Activated CD4-positive, alpha-beta T cell treated with anti-CD3 and anti-CD28 coated beads for 24 hours (primary cell): ENCODE measurements around the gene CLTCL1.

Experiments
- DNase-seq, 2 donors: peaks; one replicate each; pipeline ENCODE4 v3.0.0-alpha.2; 2020; ENCODE audit warnings: low read depth in 2 of 2

CLTCL1 gene

DNA sequence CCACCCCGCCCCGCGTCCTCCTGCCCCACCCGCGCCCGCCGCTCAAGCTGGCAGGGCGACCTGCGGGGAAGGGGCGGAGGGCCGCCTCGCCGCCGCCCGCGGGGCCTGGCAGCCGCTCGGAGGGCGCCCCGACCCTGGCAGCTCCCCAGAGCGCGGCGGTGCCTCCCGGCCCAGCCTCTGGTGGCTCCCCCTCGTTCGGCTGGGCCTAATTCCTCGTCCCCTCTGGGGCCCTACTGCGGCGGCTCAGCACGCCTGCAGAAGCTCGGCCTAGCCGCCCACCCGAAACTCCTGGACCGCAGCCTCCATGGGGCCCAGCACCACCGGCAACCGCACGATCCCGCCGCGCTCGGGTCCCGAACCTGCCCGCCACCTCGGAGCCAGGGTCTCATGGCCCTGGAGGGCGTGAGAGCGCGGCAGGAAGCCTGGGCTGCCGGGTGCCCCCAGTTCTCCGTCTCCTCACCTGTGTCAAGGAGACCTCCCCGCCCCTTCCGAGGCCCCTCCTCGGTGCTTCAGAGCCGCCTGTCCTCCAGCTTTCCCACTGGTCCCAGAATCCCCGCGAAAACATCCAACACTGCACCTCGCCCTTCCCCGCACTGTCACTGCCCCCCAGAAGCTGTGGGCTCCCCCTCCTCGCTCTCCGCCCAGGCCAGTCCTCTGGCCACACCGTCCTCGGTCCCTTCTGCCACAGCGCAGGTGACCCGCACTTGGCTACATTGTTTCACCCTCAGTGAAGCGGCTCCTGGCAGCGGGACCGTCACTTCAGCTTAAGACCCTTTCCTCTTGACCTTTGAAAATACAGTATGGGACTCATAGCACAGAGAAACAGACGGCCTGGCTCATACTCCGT lies 140.8 kb downstream of the CLTCL1 start:
- DNase-seq: no peak

- DNase-seq: no peak
These were observed 141.5 kb downstream of the CLTCL1 start, which contains the start of gene GSC2 for GRCh38 chr22:19149991-19150390. TSS of gene GSC2 (minus strand) at chr22:19150292. CDS start at chr22:19150283, 9 bp downstream.

- no peak for DNase-seq
These were observed 142.3 kb downstream of the CLTCL1 start for GRCh38 chr22:19149047-19149883.

- DNase-seq: no peak
These were observed 143.0 kb downstream of the CLTCL1 start for GRCh38 chr22:19148417-19149046.

DNA sequence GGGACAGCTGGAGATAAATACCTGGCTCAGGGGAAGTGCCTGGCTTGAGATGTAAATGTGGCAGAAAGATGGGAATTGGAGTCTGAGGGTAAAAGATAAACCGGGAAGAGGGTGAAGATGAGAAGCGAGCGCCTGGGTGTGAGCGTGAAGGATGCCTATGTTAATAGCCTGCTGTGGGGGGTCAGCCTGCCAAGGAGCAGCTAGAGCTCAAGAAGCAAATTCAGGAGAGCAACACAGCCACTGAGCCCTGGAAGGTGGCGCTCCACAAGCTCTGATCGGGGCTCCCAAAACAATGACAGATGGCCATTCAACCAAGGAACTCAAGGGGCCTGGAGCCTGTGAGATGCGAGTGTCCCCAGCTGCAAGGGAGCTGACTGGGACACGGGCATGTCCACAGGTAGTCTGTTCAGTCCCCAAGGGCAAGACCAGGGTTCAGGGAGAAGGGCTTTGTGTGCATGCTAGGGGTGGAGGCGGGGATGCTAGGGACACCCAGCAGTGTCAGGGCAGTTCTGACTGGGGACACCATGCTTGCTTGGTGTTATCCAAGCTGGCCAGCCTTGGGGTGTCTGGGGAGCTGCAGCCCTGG lies 144.2 kb downstream of the CLTCL1 start:
- DNase-seq: no peak

GRCh38 chr22:19146215-19146968 lies 145.1 kb downstream of the CLTCL1 start:
- DNase-seq: no peak

DNA sequence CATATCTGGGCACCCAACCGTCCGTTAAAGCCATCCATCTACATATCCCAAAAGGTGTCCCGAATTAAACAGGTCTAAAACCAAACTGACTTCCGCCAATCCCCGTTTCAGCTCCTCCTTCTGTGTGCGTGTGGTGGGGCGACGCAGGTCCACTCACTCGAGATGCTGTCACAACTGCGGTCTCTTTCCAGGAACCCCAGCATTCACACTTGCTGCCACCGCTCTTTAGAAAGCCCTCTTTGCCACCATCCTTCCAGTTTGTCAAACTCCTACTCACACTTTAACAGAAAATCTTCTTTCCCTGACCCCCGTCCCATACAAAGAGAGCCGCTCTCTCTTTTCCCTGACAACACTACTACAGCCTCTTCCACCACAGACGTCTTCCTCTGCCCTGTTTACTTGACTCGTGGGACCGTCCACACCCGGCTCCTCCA lies 147.5 kb downstream of the CLTCL1 start:
- DNase-seq: no peak

DNA sequence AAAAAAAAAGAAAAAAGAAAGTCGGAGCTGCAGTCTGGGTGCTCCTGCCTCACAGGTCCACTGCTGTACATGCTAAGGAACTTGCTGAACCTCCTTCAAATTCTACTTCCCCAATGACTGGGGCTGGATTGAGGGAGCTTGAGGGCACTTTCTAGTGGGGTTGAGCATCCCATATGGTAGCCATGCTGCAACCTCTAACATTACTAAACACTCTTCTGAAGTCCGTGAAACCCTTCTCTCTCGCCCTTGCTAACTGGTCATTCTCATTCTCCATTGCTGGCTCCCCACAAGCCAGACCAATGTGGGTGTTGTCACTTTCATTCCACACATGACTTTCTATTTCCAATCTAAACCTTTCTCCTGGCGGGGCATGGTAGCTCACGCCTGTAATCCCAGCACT lies 148.3 kb downstream of the CLTCL1 start:
- DNase-seq: no peak

DNA sequence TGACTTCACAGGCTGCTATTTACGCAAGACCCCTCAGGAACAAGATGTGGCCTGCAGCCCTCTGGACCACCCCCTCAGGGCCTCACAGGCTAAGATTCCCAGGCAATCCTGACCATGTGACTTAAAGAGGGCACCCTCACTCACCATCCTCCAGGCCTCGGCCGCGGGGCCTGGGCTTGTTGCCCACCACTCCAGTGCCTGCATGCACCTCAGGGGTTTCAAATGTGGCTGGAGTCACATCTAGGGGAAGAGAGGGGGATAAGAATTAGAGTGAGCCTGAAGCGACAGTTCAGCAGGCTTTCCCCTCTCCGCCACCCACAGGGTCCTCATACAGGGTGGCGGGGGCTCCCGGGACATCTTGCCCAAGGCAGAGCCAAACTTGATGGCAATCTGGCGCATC lies 149.1 kb downstream of the CLTCL1 start:
- no peak for DNase-seq

DNA sequence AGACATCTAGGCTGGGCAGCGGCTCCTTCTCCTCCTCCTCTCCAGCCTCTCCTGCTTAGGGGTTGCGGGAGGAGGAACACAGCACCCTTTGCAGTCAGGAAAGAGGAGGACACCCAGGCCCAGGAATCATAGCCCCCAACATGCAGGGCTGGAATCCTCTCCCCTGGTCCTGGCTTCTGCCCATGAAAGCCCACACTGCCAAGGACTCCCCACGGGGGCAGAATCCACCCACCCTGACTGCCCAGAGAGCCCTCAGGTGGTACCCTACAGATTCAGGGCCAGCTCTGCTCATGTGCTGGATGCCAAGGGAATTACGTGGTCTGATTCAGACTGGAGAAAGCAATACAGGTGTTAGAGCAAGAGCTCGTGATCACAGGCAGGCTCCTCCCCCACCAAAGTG lies 151.5 kb downstream of the CLTCL1 start:
- DNase-seq: no peak

GRCh38 chr22:19139001-19139356 lies 152.5 kb downstream of the CLTCL1 start:
- no peak for DNase-seq

GRCh38 chr22:19138217-19139000 lies 153.1 kb downstream of the CLTCL1 start:
- DNase-seq: no peak

DNA sequence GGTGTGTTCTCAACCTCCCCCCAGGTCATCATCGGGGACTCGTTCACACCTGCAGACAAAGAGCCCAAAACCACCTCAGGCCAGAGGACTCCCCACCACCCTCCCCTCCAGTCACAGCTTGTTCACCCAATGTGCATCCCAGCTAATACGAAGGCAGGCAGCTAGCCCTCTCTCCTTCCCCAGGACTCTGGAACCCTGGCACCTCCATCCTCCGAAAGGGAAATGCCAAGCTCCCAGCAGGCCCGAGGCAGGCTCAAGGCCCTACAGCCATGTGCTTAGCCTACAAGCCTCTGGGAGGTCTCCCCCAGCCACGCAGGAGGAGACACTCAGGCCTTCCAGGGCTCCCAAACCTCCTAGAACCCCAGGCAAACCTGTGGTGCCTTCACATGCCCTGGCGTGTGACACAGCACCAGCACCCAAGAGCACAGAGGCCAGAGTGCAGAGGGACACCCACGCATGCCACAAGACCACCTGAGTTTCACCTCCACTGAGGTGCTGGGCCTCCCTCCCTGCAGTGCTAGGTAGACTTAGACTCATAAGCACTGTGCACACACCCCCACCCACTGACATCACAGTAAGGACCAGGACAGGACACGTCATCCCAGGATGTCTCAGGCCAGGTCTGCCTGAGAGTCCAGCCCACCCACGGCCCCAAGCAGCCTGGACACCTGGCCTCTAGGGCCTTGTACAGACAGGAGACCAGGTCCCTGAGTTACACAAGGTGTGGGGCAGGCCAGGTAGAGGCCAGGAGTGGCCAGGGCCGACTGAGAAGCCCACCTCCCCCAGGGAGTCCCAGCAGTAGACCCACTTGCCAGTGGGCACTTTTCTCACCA lies 153.9 kb downstream of the CLTCL1 start:
- no peak for DNase-seq

DNA sequence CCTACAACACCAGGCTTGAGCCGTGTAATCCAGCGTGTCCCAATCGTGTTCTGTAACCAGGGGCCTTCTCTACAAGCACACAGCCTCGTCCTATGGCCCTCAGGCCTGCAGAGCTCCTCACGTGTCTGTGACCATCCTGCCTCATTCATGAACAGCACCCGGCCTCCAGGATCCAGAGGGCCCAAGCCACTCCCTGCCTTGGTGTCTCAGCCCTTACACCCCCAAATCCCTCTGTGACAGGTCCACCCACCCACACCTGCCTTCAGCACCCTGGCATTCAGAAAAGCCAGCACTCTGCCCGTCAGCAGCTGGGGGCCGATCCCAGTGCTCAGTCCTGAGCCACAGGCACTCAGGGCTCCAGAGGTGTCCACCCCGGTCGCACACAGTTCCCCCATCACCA lies 154.6 kb downstream of the CLTCL1 start:
- DNase-seq: no peak

DNA sequence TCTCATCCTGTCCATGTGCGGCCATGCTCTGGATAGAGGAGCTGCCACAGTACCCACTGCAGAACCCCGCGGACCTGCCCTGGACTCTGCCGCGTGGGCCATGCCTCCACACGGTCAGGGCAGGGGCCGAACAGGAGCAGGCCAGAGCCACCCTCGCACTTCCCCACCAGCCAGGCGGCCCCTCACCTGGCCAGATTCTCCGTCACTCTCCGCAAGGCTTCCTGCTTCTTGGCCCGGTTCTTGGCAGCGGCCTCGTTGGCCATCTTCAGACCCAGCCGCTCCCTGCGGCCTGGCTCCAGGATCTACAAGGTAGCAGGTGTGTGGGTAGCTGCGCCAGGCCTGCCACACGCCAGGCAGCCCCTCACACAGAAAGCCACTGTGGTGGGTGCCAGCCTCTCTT lies 156.6 kb downstream of the CLTCL1 start:
- no peak for DNase-seq

GRCh38 chr22:19134176-19134831 lies 157.2 kb downstream of the CLTCL1 start:
- no peak for DNase-seq

DNA sequence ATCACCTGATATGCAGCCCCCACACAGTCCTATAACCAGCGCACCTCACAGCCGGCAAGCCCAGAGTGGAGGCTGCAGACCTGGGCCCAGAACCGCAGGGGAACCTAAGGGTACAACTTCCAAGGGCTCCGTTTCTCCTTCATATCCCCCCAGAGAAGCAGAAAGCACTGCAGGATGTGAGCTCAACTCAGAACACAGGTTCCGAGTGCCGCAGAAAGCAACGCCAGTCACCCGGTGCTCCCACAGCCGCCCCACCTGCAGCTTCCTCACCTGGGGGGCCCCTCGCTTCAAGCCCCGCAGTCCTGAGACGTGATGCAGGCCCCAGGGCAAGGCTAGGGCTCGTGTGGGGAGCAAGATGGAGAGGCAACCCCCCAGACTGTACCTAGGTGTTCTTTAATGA lies 158.0 kb downstream of the CLTCL1 start:
- no peak for DNase-seq

DNA sequence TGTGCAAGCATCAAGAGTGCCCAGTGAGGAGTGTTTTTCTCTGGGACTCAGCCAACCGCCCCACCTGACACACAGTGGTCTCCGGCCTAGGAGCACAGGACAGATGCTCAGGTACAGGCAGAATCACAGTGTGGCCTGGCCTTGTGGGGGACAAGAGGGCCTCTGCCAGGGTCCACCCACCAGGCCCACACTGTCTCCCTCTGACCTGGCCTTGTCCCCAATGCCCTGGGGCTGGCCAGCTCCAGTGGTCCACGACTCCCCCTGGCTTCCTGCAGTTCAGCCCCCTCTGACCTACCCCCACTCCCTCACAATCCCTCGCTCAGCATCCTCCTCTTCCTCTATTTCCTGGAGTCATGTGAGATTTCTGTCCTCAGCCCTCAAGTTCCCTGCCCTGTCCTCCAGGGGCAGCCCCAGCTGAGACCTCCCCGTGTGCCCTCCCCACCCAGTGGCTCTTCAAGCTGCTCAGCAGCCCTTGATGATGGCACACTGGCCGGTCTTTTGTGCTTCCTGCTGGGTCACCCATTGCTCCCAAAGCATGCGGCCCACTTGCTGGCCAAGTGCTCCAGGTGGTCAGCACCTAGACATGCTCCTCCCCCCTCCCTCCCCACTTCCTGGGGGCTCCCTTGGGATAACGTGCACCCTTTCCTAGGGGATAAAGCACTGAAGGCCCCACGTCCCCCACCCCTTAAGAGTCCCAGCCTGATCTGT lies 158.7 kb downstream of the CLTCL1 start:
- no peak for DNase-seq
